Subcutaneous adipose tissue (tissue), 4 donors: Measurements from ENCODE around the gene OSBPL7. TPM values are rescaled to one million over a fixed set of nuclear protein-coding genes. Genes with fewer than 3 reads are reported as not detected.

Experiments used
- CTCF ChIP-seq: fragments of 450-650 bp; IDR thresholded peaks from one replicate; pipeline ENCODE4 v1.5.1; 2016; ENCODE audit warnings: low read depth, mild to moderate bottlenecking, control low read depth, antibody characterized with exemption, moderate library complexity
- total RNA-seq, 4 donors: library from RNA; depleted of rRNA; stranded (reverse); fragments of >200 nt; gene quantifications; one replicate each; pipeline ENCODE4 v1.1.0, GENCODE V29; 2016

Gene OSBPL7
- total RNA-seq, 4 donors from 2014 or later, result 2.2 to 4.1 (median 2.5) TPM

- TF ChIP-seq CTCF, result no peak
Measured at GRCh38 chr17:47792457-47792856, 29.1 kb downstream of the OSBPL7 start.

GRCh38 chr17:47791025-47791424 is 30.6 kb downstream of the OSBPL7 start:
- no peak for TF ChIP-seq CTCF

GRCh38 chr17:47789611-47790561 is 31.7 kb downstream of the OSBPL7 start:
- TF ChIP-seq CTCF, result no peak

- no peak for TF ChIP-seq CTCF
Measured at GRCh38 chr17:47785538-47786123, 36.0 kb downstream of the OSBPL7 start.

GRCh38 chr17:47781397-47781796 is 40.2 kb downstream of the OSBPL7 start:
- TF ChIP-seq CTCF, result no peak

- no peak for TF ChIP-seq CTCF
Measured at GRCh38 chr17:47778184-47778635, 43.4 kb downstream of the OSBPL7 start.
